ENCODE measurements around the gene SPSB2. TPM values are rescaled to one million over a fixed set of nuclear protein-coding genes. Genes with fewer than 3 reads are reported as not detected.

The SPSB2 gene
- total and polyA plus RNA-seq, 2 experiments from 2014 or later, result 12.3 to 13.5 TPM

DNA sequence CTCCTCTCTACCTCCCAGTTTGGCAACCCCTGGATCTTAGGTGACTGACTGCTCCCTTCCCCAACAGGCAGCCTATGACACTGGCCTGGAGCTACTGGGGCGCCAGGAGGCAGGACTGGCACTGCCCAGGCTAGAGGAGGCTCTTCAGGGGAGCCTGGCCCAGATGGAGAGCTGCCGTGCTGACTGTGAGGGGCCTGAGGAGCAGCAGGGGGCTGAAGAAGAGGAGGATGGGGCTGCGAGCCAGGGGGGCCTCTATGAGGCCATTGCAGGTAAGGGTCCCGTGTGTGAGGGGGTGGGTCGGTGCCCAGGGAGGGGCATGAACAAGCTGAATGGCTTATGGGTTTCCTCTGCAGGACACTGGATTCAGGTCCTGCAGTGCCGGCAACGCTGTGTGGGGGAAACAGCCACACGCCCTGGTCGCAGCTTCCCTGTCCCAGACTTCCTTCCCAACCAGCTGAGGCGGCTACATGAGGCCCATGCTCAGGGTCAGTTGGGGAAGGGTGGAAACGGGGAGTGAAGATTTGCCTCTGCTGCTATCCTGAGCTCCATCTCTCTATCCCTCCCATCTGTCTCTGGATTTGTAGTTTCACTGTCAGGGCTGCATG is 42.7 kb downstream of the SPSB2 start:
- H3K27ac ChIP-seq, result no peak overlapping the region
- TF ChIP-seq, protein P1, sequence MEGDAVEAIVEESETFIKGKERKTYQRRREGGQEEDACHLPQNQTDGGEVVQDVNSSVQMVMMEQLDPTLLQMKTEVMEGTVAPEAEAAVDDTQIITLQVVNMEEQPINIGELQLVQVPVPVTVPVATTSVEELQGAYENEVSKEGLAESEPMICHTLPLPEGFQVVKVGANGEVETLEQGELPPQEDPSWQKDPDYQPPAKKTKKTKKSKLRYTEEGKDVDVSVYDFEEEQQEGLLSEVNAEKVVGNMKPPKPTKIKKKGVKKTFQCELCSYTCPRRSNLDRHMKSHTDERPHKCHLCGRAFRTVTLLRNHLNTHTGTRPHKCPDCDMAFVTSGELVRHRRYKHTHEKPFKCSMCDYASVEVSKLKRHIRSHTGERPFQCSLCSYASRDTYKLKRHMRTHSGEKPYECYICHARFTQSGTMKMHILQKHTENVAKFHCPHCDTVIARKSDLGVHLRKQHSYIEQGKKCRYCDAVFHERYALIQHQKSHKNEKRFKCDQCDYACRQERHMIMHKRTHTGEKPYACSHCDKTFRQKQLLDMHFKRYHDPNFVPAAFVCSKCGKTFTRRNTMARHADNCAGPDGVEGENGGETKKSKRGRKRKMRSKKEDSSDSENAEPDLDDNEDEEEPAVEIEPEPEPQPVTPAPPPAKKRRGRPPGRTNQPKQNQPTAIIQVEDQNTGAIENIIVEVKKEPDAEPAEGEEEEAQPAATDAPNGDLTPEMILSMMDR (IDR thresholded peaks at IDR 0.05; ENCODE audit: low read depth, low read length), result no peak
- no peaks in the 10 kb centered on the region for H3K27me3 ChIP-seq
- no peaks in the 10 kb centered on the region for H3K9me3 ChIP-seq (ENCODE audit: low read depth)
- peaks cover 20% of the 10 kb centered on the region for H3K36me3 ChIP-seq
- H3K4me1 ChIP-seq (ENCODE audit: low read depth), result peaks cover 9% of the 10 kb centered on the region
- no peak overlapping the region for H3K4me3 ChIP-seq
- DNase-seq (ENCODE audit: low read depth in 1 of 2, low spot score in 1 of 2), result no peak

DNA sequence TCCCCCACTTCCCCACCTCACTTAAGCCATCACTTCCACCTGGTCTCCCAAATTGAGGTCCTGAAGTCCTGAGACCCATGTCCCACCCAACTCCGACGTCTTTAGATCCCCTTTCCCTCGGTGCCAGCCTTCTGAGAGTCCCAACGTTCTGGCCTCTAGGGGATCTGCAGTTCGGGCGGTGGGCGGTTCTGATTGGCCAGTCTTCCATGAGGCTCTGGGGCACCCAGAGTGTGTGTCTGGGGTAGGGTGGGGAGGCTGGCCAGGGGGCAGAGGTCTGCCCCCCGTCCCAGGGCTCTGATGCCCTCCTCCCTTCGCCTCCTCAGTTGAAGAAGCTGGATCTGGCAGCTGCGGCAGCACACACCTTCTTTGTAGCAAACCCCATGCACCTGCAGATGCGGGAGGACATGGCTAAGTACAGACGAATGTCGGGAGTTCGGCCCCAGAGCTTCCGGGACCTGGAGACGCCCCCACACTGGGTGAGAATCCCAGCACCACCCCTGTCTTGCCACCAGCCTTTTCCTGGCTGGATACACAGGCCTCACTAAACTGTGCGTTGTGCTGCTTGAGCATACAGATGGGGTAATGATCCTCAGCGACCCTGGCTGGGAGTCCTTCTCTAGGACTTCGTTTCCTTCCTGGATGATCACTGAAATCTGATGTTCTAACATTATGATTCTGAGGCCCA is 43.4 kb downstream of the SPSB2 start:
- Histone ChIP-seq H3K27ac (peak overlapping the region; percentile 75), H3K4me1 (ENCODE audit: low read depth) (peaks cover 9% of the 10 kb centered on the region), H3K36me3 (peaks cover 20% of the 10 kb centered on the region), H3K27me3 (no peaks in the 10 kb centered on the region), H3K9me3 (ENCODE audit: low read depth) (no peaks in the 10 kb centered on the region), H3K4me3 (peak overlapping the region; percentile 61)
- TF ChIP-seq, protein P1 (IDR thresholded peaks at IDR 0.05; ENCODE audit: low read depth, low read length), result peak; percentile 20
- DNase-seq (ENCODE audit: low read depth in 1 of 2, low spot score in 1 of 2), result peak in 1 of 2 donors; percentile 54

DNA sequence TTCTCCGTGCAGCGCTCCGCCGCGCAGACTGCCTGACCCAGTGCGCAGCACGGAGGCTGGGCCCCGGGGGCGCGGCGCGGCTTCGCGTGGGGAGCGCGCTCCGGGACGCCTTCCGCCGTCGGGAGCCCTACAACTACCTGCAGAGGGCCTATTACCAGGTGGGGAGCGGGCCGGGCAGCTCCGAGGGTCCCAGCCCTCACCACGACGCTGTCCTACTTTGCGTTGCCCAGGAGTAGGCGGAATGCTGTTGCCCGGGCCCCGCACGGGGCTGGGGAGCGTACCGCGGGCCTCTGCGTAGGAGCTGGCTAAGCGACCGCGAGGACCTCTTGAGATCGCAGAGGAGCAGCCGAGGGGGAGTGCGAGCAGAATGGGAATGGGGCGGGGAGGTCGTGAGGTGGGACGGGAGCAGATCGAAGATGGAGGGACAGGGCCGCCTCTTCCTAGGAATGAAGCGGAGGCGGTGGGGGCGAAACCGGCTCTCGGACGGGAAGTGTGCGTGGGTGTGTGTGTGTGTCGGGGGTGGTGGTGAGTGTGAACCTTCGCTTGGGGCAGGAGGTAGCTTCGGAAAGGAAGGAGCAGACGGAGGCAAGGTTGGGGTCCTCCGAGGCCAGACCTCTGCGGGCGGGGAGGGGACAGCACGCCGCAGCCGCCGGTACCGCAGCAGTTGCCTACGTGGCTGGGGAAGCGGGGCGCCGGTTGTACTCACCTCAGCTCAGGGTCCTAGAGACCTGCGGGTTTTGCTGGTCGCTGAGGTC is 44.1 kb downstream of the SPSB2 start:
- H3K27ac ChIP-seq, result peak overlapping the region; percentile 75
- H3K4me3 ChIP-seq, result peak overlapping the region; percentile 61
- no peaks in the 10 kb centered on the region for H3K27me3 ChIP-seq
- peak; percentile 60 to 72 for DNase-seq (ENCODE audit: low read depth in 1 of 2, low spot score in 1 of 2)
- peaks cover 18% of the 10 kb centered on the region for H3K36me3 ChIP-seq
- TF ChIP-seq, protein P1 (IDR thresholded peaks at IDR 0.05; ENCODE audit: low read depth, low read length), result no peak
- H3K4me1 ChIP-seq (ENCODE audit: low read depth), result peaks cover 9% of the 10 kb centered on the region
- no peaks in the 10 kb centered on the region for H3K9me3 ChIP-seq (ENCODE audit: low read depth)

DNA sequence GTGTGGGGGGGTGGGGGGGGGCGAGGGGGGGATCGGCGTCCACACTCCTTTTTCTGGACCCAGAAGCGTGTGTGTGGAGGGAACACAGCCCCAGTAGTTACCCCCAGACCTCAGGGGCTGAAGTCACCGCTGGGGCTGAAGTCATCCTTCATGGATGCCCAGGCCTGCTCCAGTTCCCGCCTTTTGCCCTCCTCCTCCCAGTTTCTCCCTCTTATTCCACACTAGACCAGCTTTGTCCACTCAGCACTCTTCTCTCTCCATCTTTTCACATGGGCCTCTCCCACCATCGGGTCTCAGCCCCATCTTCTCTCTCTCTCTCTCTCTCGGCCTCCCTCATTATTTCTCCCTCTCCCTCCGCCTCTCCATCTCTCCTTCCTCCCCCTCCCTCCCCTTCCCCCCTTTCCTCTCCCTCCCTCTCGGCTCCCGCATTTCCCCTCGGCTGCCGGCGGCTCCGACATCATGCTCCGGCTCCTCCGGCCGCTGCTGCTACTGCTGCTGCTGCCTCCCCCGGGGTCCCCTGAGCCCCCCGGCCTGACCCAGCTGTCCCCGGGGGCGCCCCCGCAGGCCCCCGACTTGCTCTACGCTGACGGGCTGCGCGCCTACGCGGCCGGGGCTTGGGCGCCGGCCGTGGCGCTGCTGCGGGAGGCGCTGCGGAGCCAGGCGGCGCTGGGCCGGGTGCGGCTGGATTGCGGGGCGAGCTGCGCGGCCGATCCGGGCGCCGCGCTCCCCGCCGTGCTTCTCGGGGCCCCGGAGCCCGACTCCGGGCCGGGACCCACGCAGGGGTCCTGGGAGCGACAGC is 44.9 kb downstream of the SPSB2 start, which contains the start of gene P3H3:
Gene P3H3, plus strand, starts transcription at position 426 of the 799 bp plus-strand sequence. Its CDS starts 34 bp downstream, at position 460.
- Histone ChIP-seq H3K4me1 (ENCODE audit: low read depth) (peaks cover 9% of the 10 kb centered on the region), H3K4me3 (peak within 1 kb of the TSS; percentile 61), H3K27ac (peak within 1 kb of the TSS; percentile 75), H3K9me3 (ENCODE audit: low read depth) (no peaks in the 10 kb centered on the region), H3K36me3 (peaks cover 14% of the 10 kb centered on the region), H3K27me3 (no peaks in the 10 kb centered on the region)
- peak; percentile 56 to 63 for DNase-seq (ENCODE audit: low read depth in 1 of 2, low spot score in 1 of 2)
- TF ChIP-seq, protein P1 (IDR thresholded peaks at IDR 0.05; ENCODE audit: low read depth, low read length), result no peak

DNA sequence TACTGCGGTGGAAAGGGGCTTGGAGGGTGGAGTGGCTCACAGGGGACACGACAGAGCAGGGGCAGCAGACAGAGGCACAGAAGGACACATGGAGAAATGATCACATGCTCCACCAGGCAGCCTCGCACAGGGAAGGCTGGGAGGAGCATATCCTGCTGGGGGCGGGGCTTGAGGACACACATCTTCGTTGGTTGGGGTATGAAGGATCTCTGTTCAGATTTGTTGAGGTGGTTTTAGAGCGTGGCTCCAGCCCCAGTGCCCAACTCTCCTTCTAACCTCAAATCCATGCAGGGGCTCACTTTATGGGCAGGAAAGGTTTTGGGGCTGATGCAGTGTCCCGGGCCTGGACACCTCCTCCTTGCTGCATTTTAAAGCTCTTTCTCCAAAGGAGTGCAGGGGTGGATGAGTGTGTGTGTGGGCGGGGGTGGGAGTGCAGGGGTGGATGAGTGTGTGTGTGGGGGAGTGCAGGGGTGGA is 45.6 kb downstream of the SPSB2 start:
- Histone ChIP-seq H3K4me3 (no peak overlapping the region), H3K4me1 (ENCODE audit: low read depth) (peaks cover 11% of the 10 kb centered on the region), H3K9me3 (ENCODE audit: low read depth) (no peaks in the 10 kb centered on the region), H3K36me3 (peaks cover 13% of the 10 kb centered on the region), H3K27me3 (no peaks in the 10 kb centered on the region), H3K27ac (peak overlapping the region; percentile 49)
- TF ChIP-seq, protein P1 (IDR thresholded peaks at IDR 0.05; ENCODE audit: low read depth, low read length), result no peak
- DNase-seq (ENCODE audit: low read depth in 1 of 2, low spot score in 1 of 2), result peak; percentile 83 to 91
